Activated naive CD8-positive, alpha-beta T cell treated with anti-CD3 and anti-CD28 coated beads, Interleukin-2, amount 50 U/mL, for 24 hours (primary cell): ENCODE data around the gene TTYH3.
"Not testable (repeated sequence)": the region's sequence is repeated elsewhere in the genome, so short reads cannot be mapped to it uniquely, and the experiment has no call there.

ENCODE experiments used
- ATAC-seq: fragments of 150-1000 bp; cut with Tn5 transposase; one replicate; pipeline ENCODE4 v1.10.0; 2021
- DNase-seq: peaks from one replicate; pipeline ENCODE4 v3.0.0; 2021
- H3K27ac Mint-ChIP-seq: one replicate; pipeline ENCODE4 v1.8.0; 2021; ENCODE audit warnings: mild to moderate bottlenecking, mixed read lengths
- H3K27me3 Mint-ChIP-seq: one replicate; pipeline ENCODE4 v1.8.0; 2021; ENCODE audit warnings: mixed read lengths
- H3K36me3 Mint-ChIP-seq: one replicate; pipeline ENCODE4 v1.8.0; 2021; ENCODE audit warnings: low read depth, mixed read lengths
- H3K4me1 Mint-ChIP-seq: one replicate; pipeline ENCODE4 v1.8.0; 2021; ENCODE audit warnings: mixed read lengths
- H3K4me3 Mint-ChIP-seq: one replicate; pipeline ENCODE4 v1.8.0; 2021; ENCODE audit warnings: mild to moderate bottlenecking, moderate library complexity, mixed read lengths
- H3K9me3 Mint-ChIP-seq: one replicate; pipeline ENCODE4 v1.8.0; 2021; ENCODE audit warnings: mixed read lengths

The TTYH3 gene

GRCh38 chr7:2666155-2666554, 34.4 kb downstream of the TTYH3 start:
- Mint-ChIP-seq H3K36me3 (no peaks in the 10 kb centered on the region), H3K4me3 (no peak overlapping the region), H3K27ac (no peak overlapping the region), H3K27me3 (peaks cover 22% of the 10 kb centered on the region), H3K9me3 (no peaks in the 10 kb centered on the region), H3K4me1 (peaks cover 1% of the 10 kb centered on the region)
- ATAC-seq (no peak), DNase-seq (no peak)

GRCh38 chr7:2666588-2667250, 34.9 kb downstream of the TTYH3 start:
- DNase-seq, result no peak
- H3K27me3 Mint-ChIP-seq, result peaks cover 22% of the 10 kb centered on the region
- no peaks in the 10 kb centered on the region for H3K36me3 Mint-ChIP-seq
- peaks cover 1% of the 10 kb centered on the region for H3K4me1 Mint-ChIP-seq
- no peak for ATAC-seq
- H3K27ac Mint-ChIP-seq, result no peak overlapping the region
- no peaks in the 10 kb centered on the region for H3K9me3 Mint-ChIP-seq
- H3K4me3 Mint-ChIP-seq, result no peak overlapping the region

GRCh38 chr7:2667843-2668242, 36.1 kb downstream of the TTYH3 start:
- ATAC-seq (no peak), DNase-seq (no peak)
- no peak overlapping the region for H3K27ac Mint-ChIP-seq
- H3K27me3 Mint-ChIP-seq, result peaks cover 22% of the 10 kb centered on the region
- peaks cover 1% of the 10 kb centered on the region for H3K4me1 Mint-ChIP-seq
- H3K4me3 Mint-ChIP-seq, result no peak overlapping the region
- no peaks in the 10 kb centered on the region for H3K9me3 Mint-ChIP-seq
- H3K36me3 Mint-ChIP-seq, result no peaks in the 10 kb centered on the region

- H3K4me1 Mint-ChIP-seq, result peaks cover 1% of the 10 kb centered on the region
- no peaks in the 10 kb centered on the region for H3K36me3 Mint-ChIP-seq
- peaks cover 22% of the 10 kb centered on the region for H3K27me3 Mint-ChIP-seq
- no peak overlapping the region for H3K4me3 Mint-ChIP-seq
- H3K27ac Mint-ChIP-seq, result no peak overlapping the region
- no peaks in the 10 kb centered on the region for H3K9me3 Mint-ChIP-seq
- DNase-seq, result no peak
- no peak for ATAC-seq
Observed at GRCh38 chr7:2668401-2668800, 36.6 kb downstream of the TTYH3 start.

GRCh38 chr7:2670171-2670570, 38.4 kb downstream of the TTYH3 start:
- H3K4me1 Mint-ChIP-seq, result peaks cover 1% of the 10 kb centered on the region
- H3K36me3 Mint-ChIP-seq, result no peaks in the 10 kb centered on the region
- no peak overlapping the region for H3K4me3 Mint-ChIP-seq
- no peaks in the 10 kb centered on the region for H3K9me3 Mint-ChIP-seq
- H3K27ac Mint-ChIP-seq, result no peak overlapping the region
- H3K27me3 Mint-ChIP-seq, result peaks cover 22% of the 10 kb centered on the region
- DNase-seq (no peak), ATAC-seq (no peak)

GRCh38 chr7:2670720-2671391, 39.1 kb downstream of the TTYH3 start:
- H3K4me3 Mint-ChIP-seq, result no peak overlapping the region
- peak; percentile 82 for ATAC-seq
- H3K9me3 Mint-ChIP-seq, result no peaks in the 10 kb centered on the region

GRCh38 chr7:2673214-2673613, 41.4 kb downstream of the TTYH3 start:
- not testable (repeated sequence) for H3K9me3 Mint-ChIP-seq, ATAC-seq, H3K4me3 Mint-ChIP-seq, H3K27ac Mint-ChIP-seq, DNase-seq, H3K27me3 Mint-ChIP-seq, H3K36me3 Mint-ChIP-seq, H3K4me1 Mint-ChIP-seq

More at GRCh38 chr7:2670720-2671391, 39.1 kb downstream of the TTYH3 start:
- peaks cover 22% of the 10 kb centered on the region for H3K27me3 Mint-ChIP-seq
- DNase-seq, result peak; percentile 81
- H3K27ac Mint-ChIP-seq, result no peak overlapping the region
- H3K4me1 Mint-ChIP-seq, result peaks cover 1% of the 10 kb centered on the region
- no peaks in the 10 kb centered on the region for H3K36me3 Mint-ChIP-seq

GRCh38 chr7:2673934-2674333, 42.1 kb downstream of the TTYH3 start:
- Mint-ChIP-seq H3K4me3 (no peak overlapping the region), H3K4me1 (peaks cover 1% of the 10 kb centered on the region), H3K9me3 (no peaks in the 10 kb centered on the region), H3K27me3 (peaks cover 7% of the 10 kb centered on the region), H3K27ac (no peak overlapping the region), H3K36me3 (no peaks in the 10 kb centered on the region)
- ATAC-seq, result no peak
- DNase-seq, result no peak

GRCh38 chr7:2675256-2675764, 43.5 kb downstream of the TTYH3 start:
- ATAC-seq, result no peak
- Mint-ChIP-seq H3K27ac (no peak overlapping the region), H3K27me3 (peaks cover 3% of the 10 kb centered on the region)

GRCh38 chr7:2676576-2676975, 44.8 kb downstream of the TTYH3 start:
- not testable (repeated sequence) for H3K27ac Mint-ChIP-seq, H3K9me3 Mint-ChIP-seq, DNase-seq, ATAC-seq, H3K27me3 Mint-ChIP-seq, H3K36me3 Mint-ChIP-seq, H3K4me1 Mint-ChIP-seq, H3K4me3 Mint-ChIP-seq

More at GRCh38 chr7:2675256-2675764, 43.5 kb downstream of the TTYH3 start:
- Mint-ChIP-seq H3K4me3 (no peak overlapping the region), H3K9me3 (no peaks in the 10 kb centered on the region), H3K4me1 (peaks cover 1% of the 10 kb centered on the region), H3K36me3 (no peaks in the 10 kb centered on the region)
- DNase-seq, result no peak

- not testable (repeated sequence) for DNase-seq, H3K9me3 Mint-ChIP-seq, H3K27me3 Mint-ChIP-seq, H3K4me1 Mint-ChIP-seq, H3K27ac Mint-ChIP-seq, H3K36me3 Mint-ChIP-seq, H3K4me3 Mint-ChIP-seq, ATAC-seq
Observed at GRCh38 chr7:2678454-2678853, 46.7 kb downstream of the TTYH3 start.

GRCh38 chr7:2679135-2680127, 47.6 kb downstream of the TTYH3 start:
- not testable (repeated sequence) for H3K9me3 Mint-ChIP-seq, H3K27me3 Mint-ChIP-seq, H3K4me1 Mint-ChIP-seq, DNase-seq, H3K36me3 Mint-ChIP-seq, H3K4me3 Mint-ChIP-seq, H3K27ac Mint-ChIP-seq, ATAC-seq

GRCh38 chr7:2680256-2680655, 48.5 kb downstream of the TTYH3 start:
- Mint-ChIP-seq H3K4me3 (no peak overlapping the region), H3K27ac (no peak overlapping the region), H3K9me3 (no peaks in the 10 kb centered on the region), H3K27me3 (peaks cover 12% of the 10 kb centered on the region), H3K4me1 (no peaks in the 10 kb centered on the region), H3K36me3 (no peaks in the 10 kb centered on the region)
- DNase-seq (no peak), ATAC-seq (no peak)

- ATAC-seq, result no peak
- Mint-ChIP-seq H3K9me3 (no peaks in the 10 kb centered on the region), H3K27me3 (peaks cover 14% of the 10 kb centered on the region), H3K36me3 (no peaks in the 10 kb centered on the region), H3K4me3 (no peak overlapping the region), H3K27ac (no peak overlapping the region), H3K4me1 (no peaks in the 10 kb centered on the region)
- DNase-seq, result peak; percentile 68
Observed at GRCh38 chr7:2680792-2681490, 49.2 kb downstream of the TTYH3 start.
